ENCODE results near the gene TMCC3. TPM values are rescaled to one million over a fixed set of nuclear protein-coding genes. Genes with fewer than 3 reads are reported as not detected.

Gene TMCC3
- polyA plus RNA-seq, 1 donor from 2014 or later = 1.9 TPM

- Histone ChIP-seq H3K9me2 (ENCODE audit: insufficient read depth, low read length) (no peaks in the 10 kb centered on the region), H4K20me1 (ENCODE audit: insufficient read depth) (no peaks in the 10 kb centered on the region), H3K27me3 (ENCODE audit: insufficient read depth, low read depth, low read length) (peaks cover 19% of the 10 kb centered on the region), H3K27ac (ENCODE audit: low read length) (no peak overlapping the region), H3K4me3 (ENCODE audit: low read length) (peak overlapping the region; percentile 71), H3F3A (ENCODE audit: insufficient read depth, low read length, poor library complexity, severe bottlenecking) (no peaks in the 10 kb centered on the region), H2AFZ (ENCODE audit: low read depth, low read length) (no peak overlapping the region), H3K9ac (ENCODE audit: low read length) (no peak overlapping the region), H3K4me2 (ENCODE audit: low read length) (no peak overlapping the region), H3K79me2 (replicated peaks; ENCODE audit: insufficient read depth, low read length) (no peaks in the 10 kb centered on the region), H3K9me3 (ENCODE audit: low read length) (no peaks in the 10 kb centered on the region), H3K36me3 (ENCODE audit: insufficient read depth, low read length) (no peaks in the 10 kb centered on the region)
- TF ChIP-seq CTCF (IDR thresholded peaks at IDR 0.05; ENCODE audit: poor library complexity, severe bottlenecking) (no peak), SMC3 (conservative IDR thresholded peaks at IDR 0.05; ENCODE audit: poor library complexity) (no peak), TAF1 (IDR thresholded peaks at IDR 0.05; ENCODE audit: low read depth) (no peak), POLR2AphosphoS5 (IDR thresholded peaks at IDR 0.05) (no peak), RAD21 (conservative IDR thresholded peaks at IDR 0.05) (no peak), MXI1 (conservative IDR thresholded peaks at IDR 0.05; ENCODE audit: poor library complexity, severe bottlenecking) (no peak), REST (IDR thresholded peaks at IDR 0.05; ENCODE audit: borderline replicate concordance) (no peak), EP300 (conservative IDR thresholded peaks at IDR 0.05; ENCODE audit: poor library complexity, severe bottlenecking) (no peak), EZH2 (IDR thresholded peaks at IDR 0.05; ENCODE audit: borderline replicate concordance, insufficient read depth, low read length, poor library complexity, severe bottlenecking) (no peak)
These were observed 1.8 kb downstream of the TMCC3 start for GRCh38 chr12:94648578-94648977.

GRCh38 chr12:94644141-94644979 lies 6.0 kb downstream of the TMCC3 start:
- Histone ChIP-seq H2AFZ (ENCODE audit: low read depth, low read length) (no peak overlapping the region), H4K20me1 (ENCODE audit: insufficient read depth) (no peaks in the 10 kb centered on the region), H3F3A (ENCODE audit: insufficient read depth, low read length, poor library complexity, severe bottlenecking) (no peaks in the 10 kb centered on the region), H3K4me2 (ENCODE audit: low read length) (no peak overlapping the region), H3K27ac (ENCODE audit: low read length) (no peak overlapping the region), H3K36me3 (ENCODE audit: insufficient read depth, low read length) (no peaks in the 10 kb centered on the region), H3K79me2 (replicated peaks; ENCODE audit: insufficient read depth, low read length) (no peaks in the 10 kb centered on the region), H3K9me2 (ENCODE audit: insufficient read depth, low read length) (no peaks in the 10 kb centered on the region), H3K9me3 (ENCODE audit: low read length) (no peaks in the 10 kb centered on the region), H3K27me3 (ENCODE audit: insufficient read depth, low read depth, low read length) (peaks cover 12% of the 10 kb centered on the region), H3K4me3 (ENCODE audit: low read length) (no peak overlapping the region), H3K9ac (ENCODE audit: low read length) (no peak overlapping the region)
- TF ChIP-seq MXI1 (conservative IDR thresholded peaks at IDR 0.05; ENCODE audit: poor library complexity, severe bottlenecking) (no peak), POLR2AphosphoS5 (IDR thresholded peaks at IDR 0.05) (no peak), TAF1 (IDR thresholded peaks at IDR 0.05; ENCODE audit: low read depth) (no peak), RAD21 (conservative IDR thresholded peaks at IDR 0.05) (no peak), EP300 (conservative IDR thresholded peaks at IDR 0.05; ENCODE audit: poor library complexity, severe bottlenecking) (no peak), SMC3 (conservative IDR thresholded peaks at IDR 0.05; ENCODE audit: poor library complexity) (no peak), REST (IDR thresholded peaks at IDR 0.05; ENCODE audit: borderline replicate concordance) (no peak), CTCF (IDR thresholded peaks at IDR 0.05; ENCODE audit: poor library complexity, severe bottlenecking) (no peak)

Measured in neural cell (in vitro differentiated cells).